Esophagus muscularis mucosa (tissue), 3 donors: ENCODE measurements around the gene AGAP9.

Experiments used
- CTCF ChIP-seq, 3 experiments: fragments of 200-600 bp in 2 of 3; fragments of 450-650 bp in 1 of 3; sonication (generic) in 2 of 3; IDR thresholded peaks; one replicate each; pipeline ENCODE4 v1.5.1; 2017 to 2019; ENCODE audit warnings: antibody characterized with exemption in 3 of 3, mild to moderate bottlenecking in 2 of 3, moderate library complexity in 1 of 3
- POLR2A ChIP-seq: fragments of 450-650 bp; IDR thresholded peaks from one replicate; pipeline ENCODE4 v1.6.1; 2017; ENCODE audit warnings: antibody characterized with exemption, moderate library complexity, mild to moderate bottlenecking, low read depth

- TF ChIP-seq CTCF (IDR thresholded peaks at IDR 0.05) (no peak), POLR2A (no peak)
Measured at GRCh38 chr10:47454780-47455058, 68.7 kb downstream of the AGAP9 start.
